GM21737 (cell line): ENCODE results near the gene KCTD17.

ENCODE experiments used
- ATAC-seq: cut with Tn5 transposase; IDR thresholded peaks from one replicate; pipeline ENCODE4 v1.9.1; 2021; ENCODE audit warnings: mild to moderate bottlenecking, moderate library complexity; ENCODE audit not compliant: unreplicated experiment

The KCTD17 gene, protein sequence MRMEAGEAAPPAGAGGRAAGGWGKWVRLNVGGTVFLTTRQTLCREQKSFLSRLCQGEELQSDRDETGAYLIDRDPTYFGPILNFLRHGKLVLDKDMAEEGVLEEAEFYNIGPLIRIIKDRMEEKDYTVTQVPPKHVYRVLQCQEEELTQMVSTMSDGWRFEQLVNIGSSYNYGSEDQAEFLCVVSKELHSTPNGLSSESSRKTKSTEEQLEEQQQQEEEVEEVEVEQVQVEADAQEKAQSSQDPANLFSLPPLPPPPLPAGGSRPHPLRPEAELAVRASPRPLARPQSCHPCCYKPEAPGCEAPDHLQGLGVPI

DNA sequence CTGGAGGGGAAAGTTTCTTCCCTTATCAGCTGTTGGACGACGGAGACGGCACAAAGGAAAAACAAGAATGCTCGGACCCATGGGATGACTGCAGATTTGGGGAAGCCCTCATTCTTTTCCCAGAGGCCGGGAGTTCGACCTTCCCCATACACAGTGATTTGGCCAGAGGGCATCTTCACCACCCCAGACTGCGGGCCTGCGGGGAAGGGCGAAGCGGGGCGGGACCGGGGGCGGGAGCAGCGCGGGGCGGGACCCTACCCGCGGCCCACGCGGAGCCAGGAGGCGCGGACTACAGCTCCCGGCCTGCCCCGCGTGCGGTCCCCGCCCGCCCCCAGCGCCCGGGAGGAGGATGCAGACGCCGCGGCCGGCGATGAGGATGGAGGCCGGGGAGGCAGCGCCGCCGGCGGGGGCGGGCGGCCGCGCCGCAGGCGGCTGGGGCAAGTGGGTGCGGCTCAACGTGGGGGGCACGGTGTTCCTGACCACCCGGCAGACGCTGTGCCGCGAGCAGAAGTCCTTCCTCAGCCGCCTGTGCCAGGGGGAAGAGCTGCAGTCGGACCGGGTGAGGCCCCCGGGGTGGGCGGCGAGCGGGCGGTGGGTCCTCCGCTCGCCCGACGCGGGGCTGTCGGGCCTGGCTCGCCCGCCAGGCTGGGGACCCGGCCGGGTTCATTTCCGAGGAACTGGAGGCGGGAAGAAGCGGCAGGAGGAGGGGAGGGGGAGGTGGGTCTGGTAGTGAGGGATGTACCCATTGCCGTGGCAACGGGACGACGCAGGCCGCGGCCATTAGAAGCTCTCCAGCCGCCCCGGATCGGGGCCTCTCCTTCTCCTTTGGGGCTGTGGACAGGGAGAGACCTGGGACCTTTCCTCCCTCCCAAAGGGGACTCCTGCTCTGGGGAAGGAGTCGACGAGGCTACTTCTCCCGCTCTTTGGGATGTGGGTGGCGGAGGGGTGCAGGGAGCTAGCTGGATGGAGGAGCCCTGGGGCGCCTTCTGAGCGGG lies at the start of gene KCTD17:
Gene KCTD17 (plus strand): TSS at position 352 of the 995 bp plus-strand sequence. CDS start 19 bp downstream, at position 371.
- ATAC-seq = no peak

DNA sequence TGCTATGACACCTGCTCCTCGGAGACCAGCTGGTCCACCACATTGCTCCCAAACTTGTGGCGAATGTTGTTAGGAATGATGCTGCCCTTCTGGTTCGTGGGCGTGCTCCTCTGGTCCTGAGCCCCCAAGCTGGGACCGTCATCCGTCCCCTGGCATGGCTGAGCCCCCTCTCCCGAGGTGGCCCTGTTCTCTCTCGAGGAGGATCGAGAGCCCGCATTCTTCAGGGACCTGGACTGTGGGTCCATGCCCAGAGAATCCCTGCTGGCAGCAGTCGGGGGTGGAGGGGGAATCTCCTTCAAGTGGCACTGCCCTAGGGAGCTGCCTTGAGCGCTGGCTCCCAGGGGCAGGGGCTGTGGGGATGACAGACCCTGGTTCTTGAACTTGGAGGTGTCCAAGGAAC lies 49.7 kb upstream of the KCTD17 start:
- no peak for ATAC-seq

DNA sequence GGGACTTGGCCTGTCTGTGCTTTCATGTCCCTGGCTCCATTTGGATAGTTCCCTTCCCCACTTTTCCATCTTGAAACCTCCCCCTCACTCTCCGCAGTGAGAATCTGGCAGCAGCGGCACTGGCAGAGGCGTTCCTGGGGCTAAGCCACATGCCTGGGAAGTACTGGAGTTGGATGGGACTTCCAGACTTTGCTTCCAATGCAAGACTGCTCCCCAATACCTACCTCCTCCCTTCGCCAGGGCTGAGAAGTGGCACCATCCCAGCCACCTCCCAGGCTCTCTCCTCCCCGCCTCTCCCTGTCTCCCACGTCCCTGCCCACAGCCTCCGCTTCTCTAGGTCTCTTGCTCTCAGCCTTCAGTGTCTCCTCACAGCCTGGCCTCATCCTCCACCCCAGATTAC lies 48.9 kb upstream of the KCTD17 start:
- no peak for ATAC-seq

DNA sequence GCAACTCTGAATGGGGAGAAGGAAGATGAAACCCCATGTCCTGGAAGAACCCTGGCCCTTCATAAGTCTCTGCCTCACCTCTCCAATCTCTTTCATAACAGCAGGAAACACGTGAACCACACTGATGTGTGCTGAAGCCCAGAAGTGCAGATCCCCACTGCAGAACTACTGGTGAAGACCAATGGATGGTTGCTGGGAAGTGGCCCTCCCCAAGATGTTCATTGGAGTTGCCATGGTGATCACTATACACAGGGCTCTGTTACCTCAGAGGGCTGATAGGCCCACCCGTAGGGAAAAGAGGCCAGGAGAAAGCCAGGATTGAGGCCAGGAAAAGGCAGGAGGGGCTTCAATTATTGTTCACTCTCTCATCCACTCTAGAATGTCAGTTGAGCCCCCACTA lies 43.9 kb upstream of the KCTD17 start:
- ATAC-seq = no peak

DNA sequence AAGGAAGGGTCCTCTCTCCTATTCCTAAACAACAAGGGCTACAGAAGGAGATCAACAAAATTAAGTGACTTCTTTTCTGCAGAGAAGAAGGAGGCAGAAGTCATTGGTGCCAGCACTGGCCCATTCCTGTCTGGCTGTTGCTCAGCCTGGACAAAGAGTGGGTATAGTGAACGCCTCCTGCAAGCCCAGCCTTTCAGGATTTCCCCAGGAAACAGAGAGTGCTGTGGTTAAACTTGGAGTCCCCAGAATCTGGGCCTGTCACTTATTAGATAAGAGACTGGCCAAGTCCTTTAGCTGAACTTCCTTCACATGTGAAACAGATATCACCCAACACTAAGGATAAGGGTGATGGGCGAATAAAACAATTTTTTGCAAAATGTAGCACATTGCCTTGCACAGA lies 43.2 kb upstream of the KCTD17 start:
- ATAC-seq = no peak

DNA sequence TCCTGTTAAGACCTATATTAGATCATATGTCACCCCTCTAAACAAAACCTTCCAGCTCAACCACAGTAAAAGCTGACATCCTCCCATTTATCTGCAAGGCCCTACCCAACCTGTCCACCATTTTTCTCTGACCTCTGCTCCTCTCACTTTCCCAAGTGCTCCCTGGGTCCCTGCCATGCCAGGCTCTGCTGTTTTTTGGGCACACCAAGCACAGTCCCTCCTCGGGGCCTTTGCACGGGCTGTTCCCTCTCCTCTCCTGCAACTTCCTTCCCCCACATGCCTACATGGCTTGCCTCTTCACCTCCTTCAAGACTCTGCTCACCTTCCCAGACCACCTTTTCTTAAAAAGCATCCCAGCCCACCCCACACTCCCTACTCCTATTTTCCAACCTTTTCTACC lies 42.1 kb upstream of the KCTD17 start:
- no peak for ATAC-seq

DNA sequence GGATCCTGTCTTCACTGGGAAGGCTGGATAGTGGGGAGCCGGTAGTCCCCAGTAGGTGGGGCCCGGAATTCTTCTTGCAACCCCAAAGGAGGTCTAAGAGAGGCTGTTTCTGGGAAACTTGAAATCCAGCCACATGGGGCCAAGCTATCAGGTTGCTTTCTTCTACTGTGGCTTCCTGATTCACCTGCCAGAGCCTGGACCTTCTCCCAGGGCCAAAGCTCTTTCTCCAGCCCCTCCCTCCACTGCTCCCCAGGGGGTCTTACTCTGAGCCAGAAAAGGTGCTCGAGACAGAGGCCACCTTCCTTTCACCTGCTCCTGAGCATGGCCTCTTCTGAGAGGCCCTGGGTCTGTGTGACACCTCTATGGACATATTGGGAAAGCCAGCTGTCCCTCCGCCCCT lies 41.4 kb upstream of the KCTD17 start:
- no peak for ATAC-seq

DNA sequence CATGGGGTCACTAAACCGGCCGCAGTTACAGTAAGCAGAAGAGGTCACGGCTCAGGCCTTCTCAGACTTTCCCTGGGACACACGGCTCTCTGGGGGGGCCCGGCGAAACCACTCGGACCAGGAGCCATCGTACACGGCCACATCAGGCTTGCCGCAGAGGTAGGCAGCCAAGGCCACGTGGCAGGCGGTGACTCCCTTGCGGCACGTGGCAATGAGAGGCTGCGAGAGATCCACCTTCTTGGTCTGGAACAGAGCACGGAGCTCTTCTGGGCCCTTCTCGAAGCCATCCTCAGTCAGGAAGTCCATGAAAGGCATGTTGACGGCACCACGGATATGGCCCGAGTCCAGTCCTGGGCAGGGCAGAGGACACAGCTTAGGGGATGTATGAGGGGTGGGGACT lies 40.6 kb upstream of the KCTD17 start:
- ATAC-seq = no peak

DNA sequence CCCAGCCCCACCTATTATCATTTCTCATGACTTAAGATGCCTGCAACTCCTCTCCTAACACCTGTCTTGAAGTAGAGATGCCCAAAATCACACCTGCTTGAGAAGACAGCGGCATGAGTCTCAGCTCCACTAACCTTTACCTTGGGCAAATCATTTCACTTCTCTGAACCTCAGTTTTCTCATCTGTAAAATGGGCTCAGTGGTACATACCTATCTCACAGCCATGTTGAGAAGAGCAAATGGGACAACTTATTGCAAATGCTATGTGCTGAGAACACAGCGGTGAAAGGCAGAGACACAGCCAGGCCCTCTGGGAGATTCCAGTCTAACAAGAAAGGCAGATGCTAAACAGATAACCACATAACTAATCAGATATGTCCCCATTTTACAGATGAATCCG lies 40.1 kb upstream of the KCTD17 start:
- no peak for ATAC-seq

DNA sequence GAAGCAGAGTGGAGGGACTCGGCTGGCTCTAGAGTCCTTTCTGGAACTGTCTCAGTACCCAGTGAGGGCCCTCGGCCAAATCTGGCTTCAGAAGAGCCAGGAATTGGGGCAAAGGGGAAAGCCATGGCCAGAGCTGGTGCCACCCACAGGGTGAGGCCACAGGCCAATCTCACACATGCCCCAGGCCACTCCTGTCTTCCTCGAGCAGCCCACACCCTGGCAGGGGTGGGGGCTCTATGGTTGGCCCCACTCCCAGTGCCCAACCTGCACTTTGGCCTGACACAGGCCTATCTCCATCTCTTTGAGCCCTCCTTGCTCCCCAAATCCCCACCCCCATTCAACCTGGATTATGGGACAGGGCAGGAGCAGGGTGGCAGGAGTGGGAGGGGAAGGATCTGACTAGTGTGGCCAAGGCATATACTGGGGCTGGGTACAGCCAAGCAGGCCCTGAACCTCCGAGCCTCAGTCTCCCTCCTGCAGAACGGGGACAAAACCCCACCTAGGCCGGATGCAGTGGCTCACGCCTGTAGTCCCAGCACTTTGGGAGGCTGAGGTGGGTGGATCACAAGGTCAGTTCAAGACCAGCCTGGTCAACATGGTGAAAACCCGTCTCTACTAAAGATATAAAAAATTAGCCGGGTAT lies 39.2 kb upstream of the KCTD17 start:
- no peak for ATAC-seq

DNA sequence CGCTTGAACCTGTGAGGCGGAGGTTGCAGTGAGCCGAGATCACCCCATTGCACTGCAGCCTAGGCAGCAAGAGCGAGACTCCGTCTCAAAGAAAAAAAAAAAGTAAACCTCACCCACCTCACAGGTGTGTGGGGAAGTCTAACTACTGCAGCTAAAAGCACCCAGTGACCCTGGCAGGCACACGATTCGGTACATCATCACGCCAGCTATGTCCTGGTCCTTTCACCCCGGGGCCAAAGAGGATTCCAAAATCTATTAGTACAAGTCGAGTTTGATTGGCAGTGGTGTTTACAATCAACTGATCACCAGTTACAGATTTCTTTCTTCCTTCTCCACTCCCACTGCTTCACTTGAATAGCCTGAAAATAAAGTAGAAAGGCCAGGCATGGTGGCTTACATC lies 38.6 kb upstream of the KCTD17 start:
- no peak for ATAC-seq

DNA sequence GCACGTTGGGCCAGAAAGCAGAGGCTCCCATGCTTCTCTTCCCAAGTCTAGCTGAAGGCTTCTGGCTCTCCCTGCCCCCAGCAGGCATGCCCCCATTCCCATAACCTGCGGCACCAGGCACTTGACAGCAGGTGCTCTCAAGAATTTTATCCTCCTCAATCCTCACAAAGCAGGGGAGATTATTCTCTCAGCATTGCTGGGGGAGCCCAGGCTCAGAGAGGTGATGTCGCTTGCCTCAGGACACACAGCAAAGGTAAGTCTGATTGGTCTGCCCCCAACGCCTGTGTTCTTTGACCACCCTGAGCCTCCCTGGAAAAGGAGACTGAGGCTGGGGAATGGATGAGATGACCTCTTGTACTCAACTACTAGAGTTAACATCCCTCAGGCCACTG lies 37.1 kb upstream of the KCTD17 start:
- ATAC-seq = no peak

DNA sequence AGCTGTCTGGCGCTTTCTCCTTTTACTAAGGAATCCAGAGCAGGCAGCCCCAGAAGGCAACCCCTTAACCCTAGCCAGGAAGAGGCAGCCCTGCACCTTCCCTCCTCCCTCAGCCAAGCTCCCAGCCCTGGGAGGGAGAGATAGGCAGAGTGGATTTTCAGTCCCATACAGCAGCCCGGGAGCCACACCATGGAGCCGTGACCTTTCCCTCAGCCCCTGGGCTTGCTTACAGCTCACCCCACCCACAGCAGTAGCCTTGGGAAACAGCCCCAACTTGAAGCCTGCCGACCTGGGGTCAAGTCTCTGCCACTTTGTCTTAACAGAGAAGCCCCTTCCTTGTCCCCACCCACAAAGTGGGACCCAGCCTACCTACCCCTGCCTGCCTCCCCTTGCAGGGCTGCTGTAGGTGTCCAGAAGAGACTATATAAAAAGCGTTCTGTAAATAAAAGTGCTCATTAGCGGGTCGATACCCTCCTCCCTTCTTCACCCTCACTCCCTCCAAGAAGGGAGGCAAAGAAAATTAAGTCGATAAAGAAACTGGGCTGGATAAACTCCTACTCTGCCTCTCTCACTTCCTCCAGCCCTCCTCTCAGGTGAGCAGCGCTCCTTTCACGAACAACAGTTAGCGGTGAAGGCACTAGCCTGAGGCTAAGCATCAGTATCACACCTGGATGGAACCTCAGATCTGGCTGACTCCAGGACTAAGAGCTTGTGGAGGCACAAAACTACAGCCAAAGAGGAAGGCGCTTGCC lies 36.5 kb upstream of the KCTD17 start:
- ATAC-seq = no peak

DNA sequence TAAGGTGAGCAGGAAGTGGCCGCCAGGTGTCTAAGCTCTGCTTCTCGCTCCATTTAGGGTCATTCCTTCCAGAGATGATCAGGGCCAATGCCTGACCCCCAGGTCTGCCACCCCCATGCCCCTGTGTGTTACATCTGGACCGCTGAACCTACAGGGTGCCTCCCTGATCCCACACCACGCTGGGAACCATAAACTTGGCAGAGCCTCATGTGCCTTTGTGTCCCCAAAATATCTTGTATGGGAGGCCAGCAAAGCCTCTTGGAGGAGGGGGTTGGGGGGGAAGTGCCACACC lies 36.0 kb upstream of the KCTD17 start:
- no peak for ATAC-seq

DNA sequence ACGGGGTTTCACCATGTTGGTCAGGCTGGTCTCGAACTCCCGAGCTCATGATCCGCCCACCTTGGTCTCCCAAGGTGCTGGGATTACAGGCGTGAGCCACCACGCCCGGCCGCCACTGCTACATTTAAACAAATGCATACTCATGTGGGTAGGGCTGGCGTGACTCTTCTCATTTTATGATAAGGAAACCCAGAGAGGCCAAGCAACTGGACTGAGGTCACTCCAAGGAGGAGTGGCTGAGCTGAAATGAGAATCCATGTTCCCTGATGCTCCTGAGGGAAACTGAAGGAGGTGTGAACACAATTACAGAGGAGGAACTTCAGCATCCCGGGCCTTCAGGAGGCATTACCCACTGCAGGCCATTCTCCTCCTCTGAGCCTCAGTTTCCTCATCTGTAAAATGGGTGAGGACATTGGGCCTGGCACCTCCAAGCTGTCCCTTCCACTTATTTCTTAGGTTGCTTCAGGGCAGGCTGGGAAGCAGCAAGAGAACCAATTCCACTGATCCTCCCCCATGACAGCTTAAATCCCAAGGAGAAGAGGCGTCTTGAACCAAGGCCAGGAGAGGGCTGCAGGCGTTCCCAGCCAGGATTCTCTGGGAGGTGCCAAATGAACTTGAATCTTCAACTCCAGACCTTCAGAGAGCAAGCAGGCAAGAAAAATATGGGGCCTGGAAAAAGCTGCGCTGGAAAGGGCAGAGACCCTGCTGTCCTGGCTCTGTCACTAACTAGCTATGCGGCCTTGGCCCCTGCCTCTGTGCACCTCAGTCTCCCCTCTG lies 35.2 kb upstream of the KCTD17 start:
- ATAC-seq = no peak

DNA sequence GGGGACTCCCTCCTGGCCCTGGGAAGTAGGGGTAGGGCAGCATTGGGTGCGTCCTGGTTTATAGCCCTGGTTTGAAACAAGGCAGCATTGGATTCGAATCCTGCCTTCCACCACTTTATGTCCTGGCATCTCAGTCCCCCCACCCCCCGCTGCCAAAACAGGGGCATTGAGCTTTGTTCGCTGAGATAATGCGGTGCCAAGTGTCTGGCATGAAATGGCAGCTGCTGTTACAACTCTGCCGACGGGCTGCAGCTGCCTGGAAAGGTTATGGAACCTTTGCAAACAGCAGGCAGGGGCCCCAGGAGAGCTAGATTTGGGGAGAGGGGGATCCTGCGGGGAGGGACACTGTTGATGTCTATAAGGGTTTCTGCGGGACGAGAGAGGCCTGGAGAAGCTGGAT lies 34.2 kb upstream of the KCTD17 start:
- ATAC-seq = no peak

DNA sequence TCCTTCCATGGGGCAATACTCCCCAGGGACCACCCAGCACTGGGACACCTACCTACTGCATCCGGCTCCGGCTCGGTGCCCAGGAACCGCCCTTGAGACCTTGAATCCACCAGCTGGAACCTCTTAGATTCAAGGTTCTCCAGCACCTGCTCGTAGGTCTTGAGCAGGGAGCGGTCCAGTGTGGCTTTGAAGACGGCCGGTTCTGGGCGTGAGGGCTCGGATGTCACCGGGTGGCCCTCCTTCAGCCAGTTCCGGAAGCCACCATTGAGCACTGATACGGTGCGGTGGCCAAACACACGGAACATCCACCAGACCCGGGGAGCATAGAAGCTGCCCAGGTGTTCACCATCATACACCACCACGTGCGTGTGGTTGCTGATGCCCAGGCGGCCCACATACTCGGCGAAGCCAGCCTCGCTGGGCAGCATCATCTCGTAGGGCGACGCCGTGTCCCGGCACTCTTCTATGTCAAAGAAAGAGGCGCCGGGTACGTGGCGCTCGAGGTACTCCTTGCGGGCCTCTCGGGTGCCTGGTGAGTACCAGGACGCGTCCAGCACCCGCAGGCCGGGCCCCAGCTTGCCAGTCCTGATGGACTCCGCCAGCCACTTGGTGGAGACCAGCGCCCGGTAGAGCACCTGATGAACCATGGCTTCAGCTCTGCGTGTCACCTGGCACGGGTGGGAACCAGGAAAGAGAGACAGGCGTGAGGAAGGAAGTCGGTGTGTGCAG lies 33.3 kb upstream of the KCTD17 start:
- ATAC-seq = no peak

DNA sequence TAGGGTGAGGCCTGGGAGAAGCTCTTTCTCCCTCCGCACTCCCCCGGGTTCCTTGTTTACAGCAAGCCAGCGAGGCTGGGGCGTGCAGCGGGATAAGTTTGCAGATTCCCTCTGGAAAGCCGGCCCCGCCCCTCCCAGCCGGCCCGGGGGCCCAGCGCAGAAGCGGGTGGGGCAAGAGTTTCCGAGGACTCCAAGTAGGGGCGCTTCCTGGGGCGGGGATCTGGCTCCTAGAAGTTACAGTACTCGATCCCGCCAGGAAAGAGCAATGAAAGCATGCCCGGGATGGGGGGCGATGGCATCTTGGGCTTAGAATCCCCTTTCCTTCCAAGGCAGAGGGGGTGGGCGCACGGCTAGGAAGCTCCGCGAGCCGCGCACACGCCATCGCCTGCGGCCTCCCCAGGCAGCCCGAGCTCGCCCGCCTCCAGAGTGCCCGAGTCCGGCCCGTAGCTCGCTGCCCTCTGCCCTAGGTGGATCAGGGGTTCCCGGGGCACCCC lies 32.7 kb upstream of the KCTD17 start:
- ATAC-seq = no peak
